Pulmonary artery endothelial cell (primary cell): Measurements from ENCODE around the gene TTC1. TPM values are rescaled to one million over a fixed set of nuclear protein-coding genes. Genes with fewer than 3 reads are reported as not detected.
"Not testable (repeated sequence)": the region's sequence is repeated elsewhere in the genome, so short reads cannot be mapped to it uniquely, and the experiment has no call there.

Source experiments
- DNase-seq: peaks from one replicate; pipeline ENCODE4 v3.0.0-alpha.2; 2011; ENCODE audit warnings: low read depth, low spot score
- total RNA-seq: library from RNA; depleted of rRNA; stranded (reverse); fragments of >200 nt; gene quantifications from 2 replicates; pipeline ENCODE4 v1.2.3, GENCODE V29; 2014

TTC1 gene
- total RNA-seq, 1 donor from 2014 or later = 46.2 TPM

DNA sequence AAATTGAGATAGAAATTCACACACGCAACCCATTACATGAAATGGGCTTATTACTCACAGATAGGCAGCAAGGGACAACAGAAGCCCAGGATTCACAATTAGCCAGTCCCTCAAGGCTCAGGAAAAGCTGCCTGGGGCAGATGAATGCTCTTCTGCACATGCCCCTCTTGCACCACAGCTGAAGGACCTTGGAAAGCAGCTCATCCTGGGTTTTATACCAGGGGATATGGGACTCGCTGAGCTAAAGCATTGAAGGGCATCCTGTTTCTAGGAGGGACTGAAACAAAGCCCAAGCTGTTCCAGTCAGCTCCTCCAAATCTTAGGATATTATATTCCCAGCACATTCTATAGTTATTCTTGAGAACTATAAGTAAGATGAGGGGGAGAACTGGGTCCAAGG lies 15.7 kb upstream of the TTC1 start:
- no peak for DNase-seq

GRCh38 chr5:159995907-159996306 lies 13.0 kb upstream of the TTC1 start:
- no peak for DNase-seq

DNA sequence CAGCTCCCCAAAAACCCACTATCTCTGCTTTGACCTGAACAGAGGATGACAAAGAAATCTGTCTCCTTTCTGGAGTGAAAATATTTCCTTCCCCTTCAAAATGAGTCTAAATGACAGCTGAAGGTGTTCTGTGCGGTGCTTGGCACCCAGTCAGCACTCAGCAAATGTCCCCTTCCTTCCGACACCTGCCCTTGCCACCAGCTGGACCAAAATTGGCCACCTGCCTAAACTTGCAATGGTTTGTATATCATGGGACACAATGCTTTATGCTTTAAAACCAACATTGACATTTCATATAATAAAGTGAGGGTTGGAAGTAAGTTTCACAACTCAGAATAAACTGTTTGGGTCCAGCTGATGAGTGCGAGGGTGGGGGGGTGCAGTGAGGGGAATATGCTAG lies 7.5 kb upstream of the TTC1 start:
- no peak for DNase-seq

DNA sequence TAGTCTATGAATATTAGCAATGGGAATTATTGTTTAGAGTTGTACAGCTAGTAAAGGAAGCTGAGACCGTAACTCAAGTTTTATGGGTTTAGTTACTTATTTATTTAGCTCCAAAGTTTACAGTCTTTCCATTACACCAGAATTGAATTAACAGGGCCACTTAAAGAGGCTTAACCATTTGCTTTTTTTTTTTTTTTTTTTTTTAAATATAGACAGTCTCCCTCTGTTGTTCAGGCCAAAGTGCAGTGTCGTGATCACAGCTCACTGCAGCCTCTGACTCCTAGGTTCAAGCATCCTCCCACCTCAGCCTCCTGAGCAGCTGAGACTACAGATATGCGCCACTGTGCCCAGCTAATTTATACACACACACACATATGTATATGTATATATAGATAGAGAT lies 1.4 kb upstream of the TTC1 start:
- DNase-seq = no peak

DNA sequence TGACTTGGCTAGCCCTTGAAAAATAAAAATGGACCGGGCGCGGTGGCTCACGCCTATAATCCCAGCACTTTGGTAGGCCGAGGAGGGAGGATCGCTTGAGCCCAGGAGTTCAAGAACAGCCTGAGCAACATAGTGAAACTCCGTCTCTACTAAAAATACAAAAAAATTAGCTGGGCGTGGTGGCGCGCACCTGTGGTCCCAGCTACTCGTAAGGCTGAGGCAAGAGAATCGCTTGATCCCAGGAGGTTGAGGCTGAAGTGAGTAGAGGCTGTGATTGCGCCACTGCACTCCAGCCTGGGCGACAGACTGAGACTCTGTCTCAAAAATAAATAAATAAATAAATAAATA lies 436 bp upstream of the TTC1 start:
- DNase-seq = not testable (repeated sequence)

- no peak for DNase-seq
Observed at GRCh38 chr5:160009591-160009989, 651 bp downstream of the TTC1 start.

- DNase-seq = no peak
Observed at GRCh38 chr5:160011471-160011870, 2.5 kb downstream of the TTC1 start.

GRCh38 chr5:160014197-160014596 lies 5.3 kb downstream of the TTC1 start:
- DNase-seq = not testable (repeated sequence)

DNA sequence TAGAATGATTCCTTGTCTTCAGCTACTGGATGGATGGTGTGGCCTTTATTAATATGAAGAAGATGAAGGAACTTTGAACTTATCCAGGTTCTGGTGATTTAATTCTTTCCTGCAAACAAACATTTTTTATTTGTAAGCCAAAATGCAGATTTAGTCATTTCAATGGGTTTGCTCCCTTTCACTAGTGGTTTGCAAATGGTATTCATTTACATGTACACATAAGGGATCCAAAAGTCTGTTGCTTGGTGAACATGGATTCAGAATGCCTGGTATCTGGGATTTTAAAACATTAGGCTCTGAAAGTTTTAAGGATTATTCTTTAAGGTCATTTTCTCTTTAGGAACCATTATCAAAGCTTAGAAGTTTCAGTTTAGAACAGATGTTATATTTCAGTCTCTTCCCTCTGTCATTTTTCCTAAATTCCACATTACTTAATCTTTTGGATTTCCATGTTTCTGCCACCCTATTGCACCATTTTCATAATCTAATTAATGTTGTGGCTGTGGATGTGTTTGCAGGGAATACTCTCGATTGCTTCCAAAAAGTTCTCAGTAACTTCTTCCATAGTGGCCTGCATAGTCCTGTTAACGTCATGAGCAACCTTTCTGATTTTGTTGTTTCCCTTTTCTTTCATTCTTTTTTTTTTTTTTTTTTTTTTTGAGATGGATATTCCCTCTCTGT lies 10.1 kb downstream of the TTC1 start:
- DNase-seq = no peak

DNA sequence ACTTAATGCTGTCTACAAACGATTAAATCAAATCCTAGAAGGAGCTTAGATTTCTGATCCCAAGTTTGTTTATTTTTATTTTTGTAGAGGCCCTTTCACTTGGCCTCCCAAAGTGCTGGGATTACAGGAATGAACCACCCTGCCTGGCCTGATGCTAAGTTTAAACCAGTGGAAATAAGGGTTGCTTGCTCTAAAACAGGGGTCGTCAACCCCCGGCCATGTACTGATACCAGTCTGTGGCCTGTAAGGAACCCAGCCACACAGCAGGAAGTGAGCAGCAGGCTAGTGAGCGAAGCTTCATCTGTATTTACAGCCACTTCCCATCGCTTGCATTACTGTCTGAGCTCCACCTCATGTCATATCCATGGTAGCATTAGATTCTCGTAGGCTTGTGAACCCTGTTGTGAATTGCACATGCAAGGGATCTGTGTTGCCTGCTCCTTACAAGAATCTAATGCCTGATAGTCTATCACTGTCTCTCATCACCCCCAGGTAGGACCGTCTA lies 11.4 kb downstream of the TTC1 start:
- no peak for DNase-seq

GRCh38 chr5:160020964-160021363 lies 12.0 kb downstream of the TTC1 start:
- peak; percentile 11 for DNase-seq

- DNase-seq = peak; percentile 32
Observed at GRCh38 chr5:160021831-160022446, 13.0 kb downstream of the TTC1 start.

- no peak for DNase-seq
Observed at GRCh38 chr5:160023007-160023907, 14.3 kb downstream of the TTC1 start.

- DNase-seq = no peak
Observed at GRCh38 chr5:160023908-160024630, 15.1 kb downstream of the TTC1 start.

- no peak for DNase-seq
Observed at GRCh38 chr5:160029004-160029403, 20.1 kb downstream of the TTC1 start.

- DNase-seq = no peak
Observed at GRCh38 chr5:160029540-160030139, 20.7 kb downstream of the TTC1 start.

- DNase-seq = no peak
Observed at GRCh38 chr5:160030631-160031377, 21.9 kb downstream of the TTC1 start.

DNA sequence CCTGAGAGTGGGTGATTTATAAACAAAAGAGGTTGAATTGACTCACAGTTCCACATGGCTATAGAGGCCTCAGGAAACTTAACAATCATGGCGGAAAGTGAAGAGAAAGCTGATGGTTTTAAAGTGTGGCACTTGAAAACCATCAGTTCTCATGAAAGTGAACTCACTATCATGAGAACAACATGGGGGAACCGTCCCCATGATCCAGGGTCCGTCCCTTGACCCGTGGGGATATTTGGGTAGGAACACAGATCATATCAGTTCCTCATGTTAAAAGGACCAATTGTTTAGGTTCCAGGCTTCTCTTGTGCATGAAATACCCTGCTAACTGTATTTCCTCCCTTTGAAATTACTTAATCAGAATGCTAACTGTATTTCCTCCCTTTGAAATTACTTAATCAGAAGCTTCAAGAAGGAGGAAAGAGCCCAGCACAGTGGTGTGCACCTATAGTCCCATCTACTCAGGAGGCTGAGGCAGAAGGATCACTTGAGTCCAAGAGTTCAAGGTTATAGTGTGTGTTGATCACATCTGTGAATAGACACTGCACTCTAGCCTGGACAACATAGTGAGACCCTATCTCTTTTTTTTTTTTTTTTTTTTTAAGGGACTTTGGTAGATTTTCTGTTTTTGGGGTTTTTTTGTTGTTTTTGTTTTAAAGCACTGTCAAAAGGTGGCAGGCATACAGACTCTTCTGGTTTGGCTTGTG lies 24.8 kb downstream of the TTC1 start:
- DNase-seq = no peak

DNA sequence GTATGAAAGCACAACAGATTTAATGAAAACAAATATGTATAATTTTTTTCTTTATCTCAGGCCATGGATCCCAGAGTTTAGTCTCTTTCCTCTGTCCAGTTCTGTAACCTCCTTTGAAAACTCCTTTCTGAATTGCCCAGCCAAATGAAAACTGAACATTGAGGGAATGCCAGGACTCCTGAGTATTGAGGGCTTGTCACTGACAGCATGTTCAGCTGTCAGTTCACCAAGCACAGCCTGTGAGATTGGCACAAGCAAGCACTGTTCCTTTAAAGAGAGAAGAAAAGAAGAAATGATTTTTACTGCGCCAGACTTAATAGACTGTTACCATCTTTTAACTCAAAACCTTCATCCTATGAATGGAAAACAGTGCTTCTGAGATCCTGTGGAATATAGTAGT lies 27.3 kb downstream of the TTC1 start:
- DNase-seq = no peak

DNA sequence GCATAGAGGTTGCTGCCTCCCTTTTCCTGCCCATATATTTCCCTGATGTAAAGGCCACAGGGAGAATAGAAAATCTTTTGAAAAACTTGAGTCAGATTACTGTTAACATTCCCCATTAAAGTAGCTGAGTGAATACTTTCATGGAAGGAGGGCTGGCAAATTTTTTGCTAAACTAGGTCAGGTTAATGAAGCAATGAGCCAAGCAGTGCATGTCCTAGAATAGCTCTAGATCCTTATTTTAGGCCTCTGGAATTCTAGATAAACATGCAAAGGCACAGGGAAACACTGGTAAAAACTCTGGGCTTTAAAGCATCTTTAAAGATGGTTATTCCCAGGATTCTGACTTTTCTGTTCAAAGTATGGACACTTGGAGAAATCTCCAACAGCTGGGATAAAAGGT lies 27.9 kb downstream of the TTC1 start:
- no peak for DNase-seq
